Spleen (tissue), 11 donors: ENCODE results near the gene ADCY1. TPM values are rescaled to one million over a fixed set of nuclear protein-coding genes. Genes with fewer than 3 reads are reported as not detected.
A peak's percentile ranks its signal among the peaks of the same experiment; 100 is the strongest.

Source experiments
- DNase-seq: peaks from one replicate; pipeline ENCODE4 v3.0.0-alpha.2; 2020
- H3K27ac ChIP-seq, 8 donors: fragments of 200-600 bp; sonication (generic) in 7 of 8; 1 replicate in 4 of 8; 2 replicates in 4 of 8; pipeline versions ENCODE4 v1.5.0 to v1.8.0; 2016 to 2021; ENCODE audit warnings: inconsistent platforms in 4 of 8, mild to moderate bottlenecking in 4 of 8, moderate library complexity in 1 of 8
- H3K27me3 ChIP-seq, 7 donors: fragments of 200-600 bp; sonication (generic) in 6 of 7; replicated peaks in 1 of 7; 1 replicate in 4 of 7; 2 replicates in 3 of 7; pipeline versions ENCODE4 v1.5.0 to v1.8.0; 2016 to 2021; ENCODE audit warnings: inconsistent platforms in 3 of 7, mild to moderate bottlenecking in 1 of 7
- H3K36me3 ChIP-seq, 6 donors: fragments of 200-600 bp; sonication (generic) in 5 of 6; 1 replicate in 4 of 6; 2 replicates in 2 of 6; pipeline versions ENCODE4 v1.5.0 to v1.8.0; 2016 to 2021; ENCODE audit warnings: inconsistent platforms in 2 of 6
- H3K4me1 ChIP-seq, 6 donors: fragments of 200-600 bp; sonication (generic) in 5 of 6; 1 replicate in 3 of 6; 2 replicates in 3 of 6; pipeline versions ENCODE4 v1.5.0 to v1.8.0; 2016 to 2021; ENCODE audit warnings: inconsistent platforms in 3 of 6
- H3K4me3 ChIP-seq, 8 donors: fragments of 200-600 bp; sonication (generic) in 7 of 8; 1 replicate in 4 of 8; 2 replicates in 4 of 8; pipeline versions ENCODE4 v1.5.0 to v1.8.0; 2016 to 2021; ENCODE audit warnings: inconsistent platforms in 4 of 8, mild to moderate bottlenecking in 4 of 8, moderate library complexity in 2 of 8
- H3K9me3 ChIP-seq, 8 donors: fragments of 200-600 bp; sonication (generic) in 7 of 8; 1 replicate in 4 of 8; 2 replicates in 4 of 8; pipeline versions ENCODE4 v1.5.0 to v1.8.0; 2016 to 2021; ENCODE audit warnings: inconsistent platforms in 4 of 8
- POLR2A ChIP-seq, 3 donors: fragments of 450-650 bp; IDR thresholded peaks; one replicate each; pipeline ENCODE4 v1.5.1; 2017; ENCODE audit warnings: antibody characterized with exemption in 3 of 3, mild to moderate bottlenecking in 1 of 3
- POLR2AphosphoS5 ChIP-seq, 3 donors: sonication (generic); formaldehyde crosslinking; IDR thresholded peaks; one replicate each; pipeline ENCODE4 v1.5.1; 2017; ENCODE audit warnings: antibody characterized with exemption in 3 of 3
- WGBS, 5 donors: extraction: QIAGEN DNeasy Blood & Tissue Kit in 3 of 5; methylation state at CpG; one replicate each; pipeline versions ENCODE4 v1.1.5 to v1.1.7; 2013 to 2018; 5-methylcytosine and 5-hydroxymethylcytosine counted together
- intact Hi-C: fragments of 100-400 bp; cut with DNase I; formaldehyde crosslinking; loops from one replicate; pipeline ENCODE4 v1.15.0; 2023; ENCODE audit warnings: low total_unique reads
- polyA plus RNA-seq, 3 donors: library from polyadenylated mRNA; stranded (reverse); fragments of 200-250 nt; gene quantifications; one replicate each; pipeline ENCODE4 v1.2.1, GENCODE V29; 2013
- total RNA-seq, 7 donors: library from RNA; depleted of rRNA in 3 of 7; stranded (reverse); fragments of >200 nt in 3 of 7; fragmentation: NEBNext Ultra II Directional in 4 of 7; extraction: Animal tissue kit (Norgen Biotek cat#: 25700) in 4 of 7; gene quantifications; one replicate each; pipeline versions ENCODE4 v1.1.0 to v1.2.1, GENCODE V29; 2016 to 2021
- TF ChIP-seq, protein P1 (sequence below), 11 experiments: fragments of 200-600 bp in 7 of 11; fragments of 450-650 bp in 4 of 11; sonication (generic) in 4 of 11; IDR thresholded peaks in 8 of 11; conservative IDR thresholded peaks in 3 of 11; 1 replicate in 7 of 11; 2 replicates in 4 of 11; pipeline versions ENCODE4 v1.4.0 to v1.8.0; 2016 to 2021; ENCODE audit warnings: antibody characterized with exemption in 11 of 11, inconsistent platforms in 4 of 11, mild to moderate bottlenecking in 1 of 11
- donor health status: healthy with polysubstance abuse.
- donor health status: DM: no; HTN: no; CAD: no; lungs with moderate emphysema.
- donor health status: DM: no; HTN: no; CAD: no.
- donor health status: Bipolar disorder and iron deficiency.
- donor health status: healthy.
- donor health status: DM: no; HTN: no; CAD: no.
- donor health status: DM: yes; HTN: yes; CAD: no.

The ADCY1 gene
- total and polyA plus RNA-seq, 10 donors = 0.05 to 6.6 (median 1.8) TPM

DNA sequence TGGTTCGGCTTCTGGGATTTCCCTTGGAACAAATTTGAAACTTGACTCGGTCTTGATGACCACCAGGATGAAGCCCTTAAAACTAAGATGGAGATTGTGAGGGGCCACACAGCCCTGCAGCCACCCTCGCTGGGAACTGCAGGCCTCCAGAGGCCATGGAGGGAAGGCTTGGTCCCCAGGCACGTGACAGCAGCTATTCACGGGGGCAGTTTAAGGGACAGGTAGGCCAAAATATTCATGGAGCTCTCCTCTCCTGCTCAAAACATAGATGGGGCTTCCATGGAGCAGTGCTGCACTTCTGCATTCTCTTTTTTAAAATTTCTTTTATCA lies 137.0 kb downstream of the ADCY1 start:
- intact Hi-C loops = no loop called here
- no peak overlapping the region for H3K4me3 ChIP-seq
- H3K4me1 ChIP-seq = peaks cover 0 to 5% (median 0%) of the 10 kb centered on the region in 6 donors
- no peaks in the 10 kb centered on the region for H3K9me3 ChIP-seq
- TF ChIP-seq, protein P1, sequence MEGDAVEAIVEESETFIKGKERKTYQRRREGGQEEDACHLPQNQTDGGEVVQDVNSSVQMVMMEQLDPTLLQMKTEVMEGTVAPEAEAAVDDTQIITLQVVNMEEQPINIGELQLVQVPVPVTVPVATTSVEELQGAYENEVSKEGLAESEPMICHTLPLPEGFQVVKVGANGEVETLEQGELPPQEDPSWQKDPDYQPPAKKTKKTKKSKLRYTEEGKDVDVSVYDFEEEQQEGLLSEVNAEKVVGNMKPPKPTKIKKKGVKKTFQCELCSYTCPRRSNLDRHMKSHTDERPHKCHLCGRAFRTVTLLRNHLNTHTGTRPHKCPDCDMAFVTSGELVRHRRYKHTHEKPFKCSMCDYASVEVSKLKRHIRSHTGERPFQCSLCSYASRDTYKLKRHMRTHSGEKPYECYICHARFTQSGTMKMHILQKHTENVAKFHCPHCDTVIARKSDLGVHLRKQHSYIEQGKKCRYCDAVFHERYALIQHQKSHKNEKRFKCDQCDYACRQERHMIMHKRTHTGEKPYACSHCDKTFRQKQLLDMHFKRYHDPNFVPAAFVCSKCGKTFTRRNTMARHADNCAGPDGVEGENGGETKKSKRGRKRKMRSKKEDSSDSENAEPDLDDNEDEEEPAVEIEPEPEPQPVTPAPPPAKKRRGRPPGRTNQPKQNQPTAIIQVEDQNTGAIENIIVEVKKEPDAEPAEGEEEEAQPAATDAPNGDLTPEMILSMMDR (IDR thresholded peaks at IDR 0.05 in 8 of 11, conservative IDR thresholded peaks at IDR 0.05 in 3 of 11) = no peak
- TF ChIP-seq POLR2A (IDR thresholded peaks at IDR 0.05) (no peak), POLR2AphosphoS5 (IDR thresholded peaks at IDR 0.05) (no peak)
- whole genome bisulfite sequencing, 5 donors = 90 to 96% (median 92%) methylated on average over 5 of the region's 5 CpGs
- peak overlapping the region in 6 of 8 donors; percentile 32 to 74 (median 60) for H3K27ac ChIP-seq
- no peaks in the 10 kb centered on the region for H3K36me3 ChIP-seq
- DNase-seq = peak; percentile 45
- H3K27me3 ChIP-seq = no peaks in the 10 kb centered on the region

DNA sequence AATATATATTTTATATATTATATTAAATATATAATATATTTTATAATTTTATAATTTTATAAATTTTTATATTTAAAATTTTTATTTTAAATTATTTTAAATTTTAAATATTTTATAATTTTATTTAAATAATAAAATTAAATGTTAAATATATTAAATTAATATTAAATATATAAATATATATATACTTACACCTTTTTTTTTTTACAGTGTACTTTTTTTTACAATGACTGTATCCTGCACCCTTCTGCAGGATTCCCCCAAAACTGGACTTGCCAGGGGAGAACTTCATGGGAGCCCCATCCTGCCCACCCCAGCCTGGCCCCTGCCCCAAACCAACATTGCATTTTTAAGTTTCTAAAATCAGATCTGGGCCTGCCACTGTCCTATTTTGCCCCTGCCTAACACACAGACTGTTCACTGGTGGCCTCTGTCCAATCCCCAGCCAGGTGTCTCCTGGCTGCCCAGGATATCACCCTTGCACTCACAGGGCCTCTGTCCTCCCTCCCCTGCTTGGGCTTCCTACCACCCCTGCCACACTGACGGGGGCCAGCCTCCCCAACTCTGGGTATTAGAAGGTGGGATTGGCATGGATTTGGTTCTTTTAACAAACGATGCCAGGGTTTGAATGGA lies 138.0 kb downstream of the ADCY1 start:
- no peaks in the 10 kb centered on the region for H3K27me3 ChIP-seq
- H3K36me3 ChIP-seq = no peaks in the 10 kb centered on the region
- 72 to 90% (median 76%) methylated on average over 2 of the region's 2 CpGs for WGBS, 5 donors
- TF ChIP-seq POLR2A (IDR thresholded peaks at IDR 0.05) (no peak), POLR2AphosphoS5 (IDR thresholded peaks at IDR 0.05) (no peak)
- TF ChIP-seq, protein P1 (IDR thresholded peaks at IDR 0.05 in 8 of 11, conservative IDR thresholded peaks at IDR 0.05 in 3 of 11) = no peak
- peaks cover 0 to 5% (median 0%) of the 10 kb centered on the region in 6 donors for H3K4me1 ChIP-seq
- intact Hi-C loops = no loop called here
- H3K27ac ChIP-seq = no peak overlapping the region
- no peak overlapping the region for H3K4me3 ChIP-seq
- H3K9me3 ChIP-seq = no peaks in the 10 kb centered on the region
- no peak for DNase-seq

DNA sequence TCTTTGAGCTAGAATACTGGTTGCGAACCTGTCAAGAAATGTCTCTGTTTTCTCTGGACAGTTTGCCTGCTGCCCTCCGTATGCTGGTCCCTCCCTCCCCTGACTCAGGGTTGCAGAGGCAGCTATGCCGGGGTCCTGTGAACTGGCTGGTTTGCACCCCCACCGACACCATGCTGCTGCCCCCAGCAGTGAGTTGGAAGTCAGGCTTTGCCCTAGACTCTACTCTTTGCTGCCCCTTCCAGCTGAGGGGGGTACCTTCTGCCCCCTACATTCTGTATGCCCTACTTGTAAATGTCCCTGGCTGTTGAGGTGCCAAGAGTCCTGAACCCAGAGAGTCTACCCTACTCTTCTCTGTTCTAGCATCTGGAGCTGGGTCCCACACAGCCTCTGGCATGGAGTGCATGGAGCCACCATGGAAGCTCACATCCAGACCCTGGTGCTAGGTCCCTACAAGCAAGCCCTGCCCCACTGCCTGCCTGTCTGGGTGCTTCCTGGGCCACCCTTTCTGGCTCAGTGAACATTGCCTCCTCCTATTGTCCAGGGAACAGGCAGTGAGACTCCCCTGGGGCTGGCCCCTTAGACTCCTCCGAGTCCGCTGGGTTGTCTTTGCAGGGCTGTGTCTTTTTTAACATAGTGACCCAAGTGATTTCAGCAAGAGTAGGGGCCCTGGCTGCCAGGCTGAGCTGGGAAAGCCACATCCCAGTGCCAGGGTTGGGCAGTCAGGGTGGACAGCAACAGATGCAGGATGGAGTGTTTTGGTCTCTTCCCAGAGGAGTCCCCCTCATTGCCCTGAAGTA lies 138.9 kb downstream of the ADCY1 start:
- DNase-seq = peak; percentile 71
- Histone ChIP-seq H3K4me1 (peaks cover 0 to 5% (median 0%) of the 10 kb centered on the region in 6 donors), H3K27ac (no peak overlapping the region), H3K4me3 (no peak overlapping the region), H3K9me3 (no peaks in the 10 kb centered on the region), H3K27me3 (no peaks in the 10 kb centered on the region), H3K36me3 (no peaks in the 10 kb centered on the region)
- 93 to 96% (median 95%) methylated on average over 6 of the region's 6 CpGs for WGBS, 5 donors
- intact Hi-C loops = no loop called here
- no peak for TF ChIP-seq POLR2A (IDR thresholded peaks at IDR 0.05)
- no peak for TF ChIP-seq POLR2AphosphoS5 (IDR thresholded peaks at IDR 0.05)
- TF ChIP-seq, protein P1 (IDR thresholded peaks at IDR 0.05 in 8 of 11, conservative IDR thresholded peaks at IDR 0.05 in 3 of 11) = no peak
